CD1c-positive myeloid dendritic cell (primary cell): ENCODE results near the gene SP9.
"Not testable (repeated sequence)": the region's sequence is repeated elsewhere in the genome, so short reads cannot be mapped to it uniquely, and the experiment has no call there.

Source experiments
- DNase-seq: peaks from one replicate; pipeline ENCODE4 v3.0.0-alpha.2; 2016; ENCODE audit errors: extremely low spot score

The SP9 gene

DNA sequence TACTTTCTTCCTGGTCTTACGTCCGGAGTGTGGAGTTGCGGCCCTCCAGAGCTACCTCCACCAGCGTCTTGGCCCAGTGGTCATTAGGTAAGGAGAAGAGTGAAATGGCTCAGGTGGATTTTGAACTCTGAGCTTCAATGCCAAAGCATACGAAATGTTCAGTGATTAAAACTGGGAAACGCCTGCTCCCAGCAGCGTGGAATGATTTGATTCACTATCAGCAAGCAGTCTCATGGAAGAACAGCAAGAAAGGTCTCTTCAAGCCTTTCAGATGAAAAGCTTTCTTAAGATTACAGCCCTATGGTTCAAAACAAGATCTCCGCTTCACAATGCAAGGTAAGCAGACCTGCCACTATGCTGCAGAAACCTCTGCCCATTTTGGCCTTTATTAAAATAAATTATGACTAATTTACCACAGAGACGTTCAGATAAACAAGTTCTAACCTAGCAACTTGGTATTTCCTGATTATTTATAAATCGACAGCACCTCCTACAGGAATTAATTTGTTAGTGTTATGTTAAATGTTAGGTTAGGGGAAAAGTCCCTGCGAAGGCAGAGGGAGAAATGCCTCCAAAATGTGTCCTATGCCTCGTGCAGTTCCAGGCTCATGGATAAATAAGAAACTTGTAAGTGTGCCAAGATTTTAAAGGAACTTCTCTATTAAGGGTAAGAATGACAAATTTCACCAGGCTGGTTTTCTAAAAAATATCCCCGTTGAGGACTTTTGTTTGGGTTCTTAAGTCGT, 10.1 kb downstream of the SP9 start:
- peak; percentile 71 for DNase-seq

DNA sequence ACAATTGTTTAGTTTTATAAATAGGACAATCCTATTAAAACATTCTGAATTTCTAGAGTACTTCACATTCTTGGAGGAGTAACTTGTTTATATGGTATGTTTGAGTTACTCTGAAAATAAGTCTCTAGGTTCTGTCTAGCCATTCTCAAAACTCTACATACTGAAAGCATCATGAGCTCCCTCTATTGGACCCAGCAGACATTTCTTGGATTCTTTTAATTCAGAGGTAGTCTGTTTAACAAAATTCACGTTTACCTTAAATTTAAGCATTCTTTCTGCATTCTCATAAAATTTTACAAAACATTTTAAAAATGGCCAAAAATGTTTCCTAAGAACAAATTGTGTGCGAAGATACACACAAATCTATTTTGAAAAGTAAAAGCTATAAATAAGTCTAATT, 15.3 kb downstream of the SP9 start:
- DNase-seq: no peak

DNA sequence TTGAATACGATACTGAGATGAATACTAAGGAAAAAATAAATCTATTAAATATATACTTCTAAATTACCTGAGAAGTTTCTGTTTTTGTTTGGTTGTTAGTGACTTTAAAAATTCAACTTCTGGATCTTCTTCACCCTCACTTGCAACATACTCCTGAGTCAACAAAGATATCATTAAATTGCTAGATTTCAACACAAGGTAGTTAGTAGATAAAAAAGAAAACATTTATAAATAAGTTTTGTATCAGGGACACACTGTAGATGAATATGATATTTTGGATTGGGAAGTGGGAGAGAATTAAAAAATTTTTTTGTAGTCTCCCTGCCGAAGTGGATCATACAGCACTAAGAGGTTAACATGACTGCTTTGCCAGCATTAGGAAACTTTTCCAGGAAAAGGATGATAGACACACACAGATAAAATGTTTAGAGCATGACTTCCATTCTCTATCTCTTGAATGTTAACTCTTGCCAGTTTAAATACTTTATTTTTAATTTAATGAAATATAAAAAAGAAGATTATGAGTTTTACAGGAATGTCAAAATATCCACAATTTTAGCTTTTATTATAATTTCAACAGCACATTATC, 15.9 kb downstream of the SP9 start:
- DNase-seq: no peak

DNA sequence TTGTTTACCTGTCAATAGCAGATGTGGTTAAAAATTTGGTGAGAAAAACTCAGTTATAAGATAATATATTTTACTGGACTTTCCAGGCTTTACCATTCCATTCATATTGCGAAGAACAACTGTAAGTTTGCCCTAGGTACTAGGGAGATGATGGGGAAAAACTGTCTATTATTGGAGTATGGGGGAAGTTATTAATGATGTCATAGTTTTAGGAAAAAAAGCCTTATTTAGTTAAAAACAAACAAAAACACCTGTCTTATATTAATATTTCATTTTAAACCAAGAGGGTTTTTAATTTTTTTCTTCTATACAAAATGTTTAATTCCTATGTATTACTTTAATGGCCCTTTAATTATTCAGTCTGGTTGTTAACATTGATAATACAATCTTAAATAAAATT, 18.2 kb downstream of the SP9 start:
- DNase-seq: no peak

DNA sequence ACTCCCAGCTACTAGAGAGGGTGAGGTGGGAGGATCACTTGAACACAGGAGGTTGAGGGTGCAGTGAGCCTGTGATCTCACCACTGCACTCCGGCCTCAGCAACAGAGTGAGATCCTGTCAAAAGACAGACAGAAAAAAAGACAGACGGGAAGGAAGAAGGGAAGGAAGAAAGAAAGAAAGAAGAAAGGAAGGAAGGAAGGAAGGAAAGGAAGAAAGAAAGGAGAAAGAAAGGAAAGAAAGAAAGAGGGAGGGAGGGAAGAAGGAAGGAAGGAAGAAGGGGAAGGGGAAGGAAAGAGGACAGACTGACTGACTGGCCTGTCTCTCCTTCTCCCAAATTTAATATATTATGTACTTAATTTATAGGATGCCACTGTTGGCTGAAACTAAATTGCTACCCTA, 21.6 kb downstream of the SP9 start:
- no peak for DNase-seq

DNA sequence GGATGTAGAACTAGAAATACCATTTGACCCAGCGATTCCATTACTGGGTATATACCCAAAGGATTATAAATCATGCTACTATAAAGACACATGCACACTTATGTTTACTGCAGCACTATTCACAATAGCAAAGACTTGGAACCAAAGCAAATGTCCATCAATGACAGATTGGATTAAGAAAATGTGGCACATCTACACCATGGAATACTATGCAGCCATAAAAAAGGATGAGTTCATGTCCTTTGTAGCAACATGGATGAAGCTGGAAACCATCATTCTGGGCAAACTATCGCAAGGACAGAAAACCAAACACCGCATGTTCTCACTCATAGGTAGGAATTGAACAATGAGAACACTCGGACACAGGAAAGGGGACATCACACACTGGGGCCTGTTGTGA, 24.9 kb downstream of the SP9 start:
- not testable (repeated sequence) for DNase-seq

DNA sequence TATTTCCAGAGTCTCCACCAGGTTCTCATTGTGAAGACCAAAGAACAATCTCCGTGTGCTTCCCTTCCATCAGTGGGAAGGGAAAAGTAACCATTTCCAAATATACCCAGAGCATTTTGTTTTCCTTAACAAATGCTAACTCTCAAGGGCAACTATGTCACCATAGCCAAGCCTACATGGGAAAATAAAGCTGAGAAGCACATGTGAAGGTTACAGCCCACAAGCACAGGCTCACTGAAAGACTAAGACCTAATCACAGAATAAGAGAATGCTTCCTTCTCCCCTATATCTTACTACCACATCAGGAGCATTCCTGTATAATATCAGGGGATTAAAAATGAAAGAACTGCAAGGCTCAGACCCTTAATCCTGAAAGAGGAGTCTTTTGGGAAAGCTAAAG, 28.2 kb downstream of the SP9 start:
- no peak for DNase-seq

DNA sequence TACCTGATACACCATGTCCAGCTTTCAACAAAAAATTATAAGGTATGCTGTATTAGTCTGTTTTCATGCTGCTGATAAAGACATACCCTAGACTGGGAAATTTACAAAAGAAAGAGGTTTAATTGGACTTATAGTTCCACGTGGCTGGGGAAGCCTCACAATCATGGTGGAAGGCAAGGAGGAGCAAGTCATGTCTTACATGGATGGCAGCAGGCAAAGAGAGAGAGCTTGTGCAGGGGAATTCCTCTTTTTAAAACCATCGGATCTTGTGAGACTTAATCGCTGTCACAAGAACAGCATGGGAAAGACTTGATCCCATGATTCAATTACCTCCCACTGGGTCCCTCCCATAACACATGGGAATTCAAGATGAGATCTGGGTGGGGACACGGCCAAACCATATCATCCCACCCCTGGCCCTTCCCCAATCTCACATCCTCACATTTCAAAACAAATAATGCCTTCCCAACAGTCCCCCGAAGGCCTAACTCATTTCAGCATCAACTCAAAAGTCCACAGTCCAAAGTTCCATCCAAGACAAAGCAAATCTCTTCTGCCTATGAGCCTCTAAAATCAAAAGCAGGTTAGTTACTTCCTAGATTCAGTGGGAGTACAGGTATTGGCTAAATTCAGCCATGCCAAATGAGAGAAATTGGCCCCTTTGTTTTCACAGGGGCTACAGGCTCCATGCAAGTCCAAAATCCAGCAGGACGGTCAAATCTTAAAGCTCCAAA, 28.9 kb downstream of the SP9 start:
- not testable (repeated sequence) for DNase-seq

DNA sequence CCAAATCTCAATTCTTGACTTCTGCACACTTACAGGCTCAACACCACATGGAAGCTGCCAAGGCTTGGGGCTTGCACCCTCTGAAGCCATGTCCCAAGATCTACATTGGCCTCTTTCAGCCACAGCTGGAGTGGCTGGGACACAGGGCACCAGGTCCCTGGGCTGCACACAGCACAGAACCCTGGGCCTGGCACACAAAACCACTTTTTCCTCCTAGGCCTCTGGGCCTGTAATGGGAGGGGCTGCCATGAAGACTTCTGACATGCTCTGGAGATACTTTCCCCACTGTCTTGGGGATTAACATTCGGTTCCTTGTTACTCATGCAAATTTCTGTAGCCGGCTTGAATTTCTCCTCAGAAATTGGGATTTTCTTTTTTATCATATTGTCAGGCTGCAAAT, 29.9 kb downstream of the SP9 start:
- DNase-seq: no peak

DNA sequence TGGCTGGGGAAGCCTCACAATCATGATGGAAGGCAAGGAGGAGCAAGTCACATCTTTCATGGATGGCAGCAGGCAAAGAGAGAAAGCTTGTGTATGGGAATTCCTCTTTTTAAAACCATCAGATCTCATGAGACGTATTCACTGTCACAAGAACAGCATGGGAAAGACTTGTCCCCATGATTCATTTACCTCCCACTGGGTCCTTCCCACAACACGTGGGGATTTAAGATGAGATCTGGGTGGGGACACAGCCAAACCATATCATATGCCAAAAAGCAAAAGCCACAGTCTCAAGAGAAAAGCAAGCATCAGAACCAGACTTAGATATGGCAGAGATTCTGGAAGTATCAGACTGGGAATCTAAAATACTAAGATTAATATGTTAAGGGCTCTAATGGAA, 30.8 kb downstream of the SP9 start:
- no peak for DNase-seq

DNA sequence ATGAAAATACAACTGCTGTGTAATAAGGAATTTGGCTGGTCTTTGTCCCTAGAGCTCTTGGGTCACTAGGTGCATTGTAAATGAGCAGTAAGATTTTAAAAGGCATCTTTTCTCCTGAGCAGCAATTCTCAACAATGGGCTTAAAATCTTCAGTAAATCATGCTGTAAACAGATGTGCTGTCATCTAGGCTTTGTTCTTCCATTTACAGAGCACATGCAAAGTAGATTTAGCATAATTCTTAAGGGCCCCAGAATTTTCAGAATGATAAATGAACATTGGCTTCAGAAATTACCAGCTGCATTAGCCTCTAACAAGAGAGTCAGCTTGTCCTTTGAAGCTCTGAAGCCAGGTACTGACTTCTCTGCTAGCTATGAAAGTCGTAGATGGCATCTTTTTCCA, 33.9 kb downstream of the SP9 start:
- DNase-seq: no peak

DNA sequence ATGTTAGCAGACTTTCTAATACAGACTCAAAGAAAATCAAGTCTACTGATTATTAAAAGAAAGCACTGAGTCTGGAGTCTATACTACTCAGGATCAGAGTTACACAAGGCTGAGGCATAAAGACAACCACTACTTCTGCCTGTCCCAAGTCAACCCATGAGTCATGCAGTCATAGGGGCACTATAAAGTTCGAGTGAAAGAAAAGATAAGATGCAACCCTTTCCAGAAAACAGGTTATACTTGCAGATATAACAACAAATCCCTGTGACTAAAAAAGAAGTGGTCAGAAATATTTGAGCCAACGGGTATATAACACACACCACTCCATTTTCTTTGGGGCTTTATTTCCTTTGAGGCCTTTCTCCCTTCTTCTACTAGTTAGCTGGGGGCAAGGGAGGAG, 42.2 kb downstream of the SP9 start:
- no peak for DNase-seq

DNA sequence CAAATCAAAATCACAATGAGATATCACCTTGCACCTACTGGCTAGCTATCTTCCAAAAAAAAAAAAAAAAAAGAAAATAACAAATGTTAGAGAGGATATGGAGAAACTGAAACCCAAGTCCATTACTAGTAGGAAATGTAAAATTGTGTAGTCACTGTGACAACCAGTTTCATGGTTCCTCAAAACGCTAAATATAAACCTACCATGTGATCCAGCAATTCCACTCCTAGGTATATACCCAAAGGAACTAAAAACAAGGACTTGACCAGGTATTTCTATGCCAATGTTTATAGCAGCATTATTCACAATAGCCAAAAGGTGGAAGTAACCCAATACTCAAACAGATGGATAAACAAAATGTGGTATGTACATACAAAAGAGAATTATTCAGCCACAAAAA, 49.0 kb downstream of the SP9 start:
- DNase-seq: peak; percentile 72

DNA sequence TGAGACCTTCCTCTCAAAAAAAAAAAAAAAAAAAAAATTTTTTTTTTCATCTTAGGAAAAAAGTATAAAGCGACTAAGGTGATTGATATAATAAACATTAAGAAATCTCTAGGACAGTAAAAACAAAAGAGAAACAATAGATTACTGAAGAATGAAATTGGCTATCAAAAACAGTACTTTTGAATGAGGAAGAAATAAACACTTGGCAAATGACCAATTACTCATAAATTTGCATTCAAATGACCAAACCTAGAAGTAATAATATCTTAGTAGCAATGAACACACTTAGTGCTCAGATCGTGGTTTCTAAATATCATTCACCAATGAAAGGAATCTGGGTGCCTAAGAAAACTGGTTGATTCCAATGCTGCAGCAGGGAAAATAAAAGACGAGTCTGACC, 50.4 kb downstream of the SP9 start:
- peak; percentile 48 for DNase-seq
